Activated T-cell treated with anti-CD3 and anti-CD28 coated beads for 4 hours (primary cell): Measurements from ENCODE around the gene RPL15.
"Not testable (repeated sequence)": the region's sequence is repeated elsewhere in the genome, so short reads cannot be mapped to it uniquely, and the experiment has no call there.

Experiments
- DNase-seq: peaks from one replicate; pipeline ENCODE4 v3.0.0-alpha.2; 2020

The RPL15 gene

DNA sequence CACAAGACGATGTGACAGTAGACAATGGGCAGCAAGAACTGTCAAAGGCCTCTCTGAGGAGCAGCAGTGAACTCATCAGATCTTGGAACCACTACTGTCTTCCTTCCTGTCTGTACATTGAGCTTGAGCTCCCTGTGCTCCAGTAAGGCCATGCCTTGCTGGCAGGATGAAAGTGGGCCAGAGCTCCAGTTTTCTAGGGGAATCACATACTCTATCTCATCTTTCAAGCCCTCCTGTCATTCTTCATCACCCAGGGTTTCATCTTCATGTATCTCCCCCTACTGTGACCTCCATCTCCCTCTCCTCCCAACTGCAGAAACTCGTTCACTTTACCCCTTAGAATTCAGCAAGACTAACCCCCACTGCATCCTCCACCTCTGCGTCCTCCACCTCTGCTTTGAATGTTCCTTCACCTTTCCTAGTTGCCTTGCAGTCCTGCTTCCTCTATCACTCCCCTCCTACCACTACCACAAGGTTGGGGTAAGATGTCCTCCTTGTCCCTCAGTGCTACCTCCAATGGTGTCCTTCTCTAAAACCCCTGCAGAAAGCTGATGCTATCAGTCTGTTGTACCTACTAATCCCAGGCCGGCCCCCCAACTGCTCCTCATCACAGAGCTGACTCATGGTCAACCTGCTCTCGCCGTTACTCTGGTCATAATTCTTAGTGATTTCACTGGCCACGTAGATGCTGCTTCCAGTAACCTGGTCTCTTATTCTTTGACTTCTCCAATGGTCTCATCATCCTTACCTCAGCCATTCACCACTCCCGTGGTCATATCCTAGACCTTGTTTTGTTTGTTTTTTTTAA lies 22.5 kb upstream of the RPL15 start:
- DNase-seq: no peak

GRCh38 chr3:23895181-23895580 lies 21.8 kb upstream of the RPL15 start:
- DNase-seq: no peak

DNA sequence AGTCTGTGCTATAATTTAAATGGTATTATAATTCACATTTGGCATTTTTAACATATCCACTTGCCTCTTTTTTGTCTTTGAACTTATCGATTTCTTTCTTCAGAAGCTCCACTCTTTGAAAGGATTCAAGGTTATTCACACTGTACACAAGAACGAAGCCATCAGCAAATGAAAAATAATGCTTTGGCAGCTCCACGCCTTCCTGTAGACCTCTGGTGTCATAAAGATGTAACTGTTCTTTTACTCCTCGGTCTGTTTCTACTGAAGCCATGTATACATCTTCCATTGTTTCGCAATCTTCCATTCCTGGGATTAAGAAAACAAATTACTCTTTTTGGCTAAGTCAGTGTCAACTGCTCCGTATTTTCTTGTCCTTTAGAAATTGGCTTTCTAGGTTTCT lies 16.2 kb upstream of the RPL15 start:
- DNase-seq: no peak

DNA sequence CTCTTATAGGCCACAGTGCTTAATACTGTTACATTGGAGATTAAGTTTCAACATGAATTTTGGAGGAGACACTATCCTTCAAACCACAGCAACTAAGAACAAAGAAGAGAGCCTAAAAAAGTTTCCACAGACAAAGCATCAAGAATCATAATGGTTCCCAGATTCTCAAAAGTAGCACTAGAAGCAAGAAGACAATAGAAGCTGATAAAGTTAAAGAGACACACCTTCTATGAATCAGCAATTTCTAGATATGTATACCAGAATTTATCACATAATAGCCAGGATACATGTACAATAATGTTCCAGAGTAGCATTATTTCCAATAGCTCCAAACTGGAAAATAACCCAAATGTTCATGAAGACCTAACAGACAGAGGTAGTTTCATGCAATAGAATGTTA lies 12.4 kb upstream of the RPL15 start:
- DNase-seq: no peak

DNA sequence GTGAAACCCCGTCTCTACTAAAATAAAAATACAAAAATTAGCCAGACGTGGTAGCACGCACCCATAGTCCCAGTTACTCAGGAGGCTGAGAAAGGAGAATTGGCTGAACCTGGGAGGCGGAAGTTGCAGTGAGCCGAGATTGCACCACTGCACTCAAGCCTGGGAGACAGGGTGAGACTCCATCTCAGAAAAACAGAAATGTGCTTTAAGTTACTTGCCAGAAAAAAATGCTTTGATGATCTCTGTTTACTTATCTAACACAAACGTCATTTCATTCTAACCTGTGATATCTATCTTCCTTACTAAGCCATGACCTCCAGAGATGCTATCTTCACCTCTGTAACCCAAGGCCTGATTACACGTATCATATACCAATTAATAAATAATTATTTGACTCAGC lies 7.6 kb upstream of the RPL15 start:
- DNase-seq: no peak

DNA sequence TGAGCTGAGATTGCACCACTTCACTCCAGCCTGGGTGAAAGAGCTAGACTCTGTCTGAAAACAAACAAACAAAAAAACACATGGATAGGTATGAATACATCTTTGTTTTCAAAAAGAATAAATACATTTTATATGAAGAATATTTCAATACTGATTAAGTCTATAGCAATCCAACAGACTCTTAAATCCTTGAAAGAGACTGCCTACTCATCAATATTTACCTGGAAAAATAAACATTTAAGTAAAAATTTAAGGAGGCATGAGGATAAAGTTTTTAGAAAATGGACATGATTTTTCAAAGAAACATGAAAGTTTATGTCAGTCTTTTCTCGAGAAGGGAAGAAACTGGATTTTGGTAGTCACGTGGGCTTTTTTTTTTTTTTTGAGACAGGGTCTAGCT lies 5.5 kb upstream of the RPL15 start:
- DNase-seq: no peak

DNA sequence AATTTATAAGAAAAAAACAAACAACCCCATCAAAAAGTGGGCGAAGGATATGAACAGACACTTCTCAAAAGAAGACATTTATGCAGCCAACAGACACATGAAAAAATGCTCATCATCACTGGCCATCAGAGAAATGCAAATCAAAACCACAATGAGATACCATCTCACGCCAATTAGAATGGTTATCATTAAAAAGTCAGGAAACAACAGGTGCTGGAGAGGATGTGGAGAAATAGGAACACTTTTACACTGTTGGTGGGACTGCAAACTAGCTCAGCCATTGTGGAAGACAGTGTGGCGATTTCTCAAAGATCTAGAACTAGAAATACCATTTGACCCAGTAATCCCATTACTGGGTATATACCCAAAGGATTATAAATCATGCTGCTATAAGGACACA lies 4.6 kb upstream of the RPL15 start:
- DNase-seq: not testable (repeated sequence)

GRCh38 chr3:23913182-23913581 lies 3.8 kb upstream of the RPL15 start:
- no peak for DNase-seq

- no peak for DNase-seq
These were observed 2.8 kb upstream of the RPL15 start for GRCh38 chr3:23913873-23914743.

GRCh38 chr3:23915537-23916108 lies 1.3 kb upstream of the RPL15 start:
- DNase-seq: no peak

GRCh38 chr3:23916152-23916885 lies 613 bp upstream of the RPL15 start:
- DNase-seq: no peak

- DNase-seq: peak; percentile 71
These were observed 859 bp downstream of the RPL15 start for GRCh38 chr3:23917679-23918303.

DNA sequence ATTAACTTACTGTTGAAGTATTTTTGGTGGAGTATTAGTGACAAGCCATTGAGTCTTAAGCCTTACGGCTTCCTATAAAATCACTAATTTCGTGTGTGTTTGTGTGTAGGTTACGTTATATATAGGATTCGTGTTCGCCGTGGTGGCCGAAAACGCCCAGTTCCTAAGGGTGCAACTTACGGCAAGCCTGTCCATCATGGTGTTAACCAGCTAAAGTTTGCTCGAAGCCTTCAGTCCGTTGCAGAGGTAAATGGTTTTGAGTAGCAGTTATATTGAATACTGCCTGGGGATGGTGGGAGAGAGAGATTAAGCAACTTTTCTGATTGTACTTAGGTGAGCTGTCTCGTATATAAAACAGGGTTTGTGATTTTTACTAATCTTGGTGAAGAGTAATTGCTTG lies 1.4 kb downstream of the RPL15 start:
- not testable (repeated sequence) for DNase-seq

DNA sequence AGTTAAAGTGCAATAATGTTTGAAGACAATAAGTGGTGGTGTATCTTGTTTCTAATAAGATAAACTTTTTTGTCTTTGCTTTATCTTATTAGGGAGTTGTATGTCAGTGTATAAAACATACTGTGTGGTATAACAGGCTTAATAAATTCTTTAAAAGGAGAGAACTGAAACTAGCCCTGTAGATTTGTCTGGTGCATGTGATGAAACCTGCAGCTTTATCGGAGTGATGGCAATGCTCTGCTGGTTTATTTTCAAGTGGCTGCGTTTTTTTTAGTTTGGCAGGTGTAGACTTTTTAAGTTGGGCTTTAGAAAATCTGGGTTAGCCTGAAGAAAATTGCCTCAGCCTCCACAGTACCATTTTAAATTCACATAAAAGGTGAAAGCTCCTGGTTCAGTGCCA lies 2.7 kb downstream of the RPL15 start:
- DNase-seq: no peak

- DNase-seq: no peak
These were observed 3.3 kb downstream of the RPL15 start for GRCh38 chr3:23920151-23920655.

DNA sequence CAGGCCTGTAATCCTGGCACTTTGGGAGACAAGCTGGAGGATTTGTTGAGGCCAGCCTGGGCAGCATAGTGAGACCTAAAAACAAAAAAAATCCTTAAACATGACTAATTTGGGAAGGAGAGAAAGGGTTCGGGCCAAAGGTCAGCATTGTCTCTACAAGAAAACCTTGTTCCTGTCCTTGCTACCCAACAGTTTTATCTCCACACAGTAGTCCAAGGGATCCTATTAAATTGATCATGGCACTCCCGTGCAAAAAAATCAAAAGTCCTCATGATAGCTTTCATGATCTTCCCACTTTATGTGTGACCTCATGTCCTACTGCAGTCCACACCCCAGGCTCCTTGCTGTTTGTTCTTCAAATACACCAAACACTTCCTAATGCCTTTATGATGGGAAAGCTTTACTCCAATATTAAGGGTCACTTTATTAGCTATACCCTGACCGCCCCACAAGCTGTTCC lies 4.2 kb downstream of the RPL15 start:
- no peak for DNase-seq

DNA sequence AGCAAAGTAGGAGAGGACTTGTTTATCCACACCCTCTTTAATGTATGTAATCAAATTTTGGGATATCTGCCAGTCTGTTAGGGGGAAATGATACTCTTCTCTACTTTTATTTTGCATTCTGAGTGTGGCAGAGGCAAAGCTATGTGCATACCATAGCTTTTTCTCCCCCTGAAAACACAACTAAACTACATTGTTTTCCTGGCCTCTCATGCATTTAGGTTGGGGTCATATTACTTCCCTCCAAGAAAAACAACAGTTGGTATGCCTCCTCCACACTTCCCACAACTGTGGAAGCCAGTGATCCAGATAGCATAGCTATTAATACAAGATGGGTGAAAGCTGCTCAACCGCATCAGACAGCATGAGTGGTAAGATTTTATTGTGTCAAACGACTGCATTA lies 6.9 kb downstream of the RPL15 start:
- DNase-seq: no peak

DNA sequence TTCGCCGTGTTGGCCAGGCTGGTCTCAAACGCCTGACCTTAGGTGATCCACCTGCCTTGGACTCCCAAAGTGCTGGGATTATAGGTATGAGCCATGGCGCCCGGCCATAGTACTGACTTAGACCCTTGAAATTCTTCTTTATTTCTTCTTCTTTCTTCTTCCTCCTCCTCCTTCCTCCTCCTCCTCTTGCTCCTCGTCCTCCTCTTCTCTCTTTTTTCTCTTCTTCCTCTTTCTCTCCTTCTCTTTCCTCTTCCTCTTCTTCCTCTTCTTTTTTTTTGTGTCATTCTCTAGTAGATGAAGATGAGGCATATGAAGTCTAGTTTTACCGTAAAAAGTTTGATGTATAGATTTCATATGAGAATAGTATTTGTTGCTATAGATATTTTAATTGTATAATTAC lies 9.3 kb downstream of the RPL15 start:
- DNase-seq: no peak

DNA sequence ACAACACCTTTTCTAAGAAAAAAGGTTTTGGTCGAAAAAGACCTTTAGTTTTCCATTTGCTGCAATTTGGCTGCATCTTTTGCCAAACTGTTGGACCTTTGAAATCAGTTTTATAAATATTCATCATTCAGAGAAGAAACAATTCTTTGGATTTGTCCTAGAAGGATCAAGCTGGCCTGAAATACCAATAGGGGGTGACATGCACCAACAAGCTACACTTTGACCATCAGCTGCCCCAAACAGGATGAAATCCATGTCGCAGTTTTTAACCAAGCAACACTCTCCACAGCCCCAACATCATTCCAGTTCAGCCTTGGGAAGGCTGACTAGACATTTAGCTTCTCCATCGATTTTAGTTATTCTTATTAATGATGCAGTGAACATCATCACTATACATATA lies 9.8 kb downstream of the RPL15 start:
- DNase-seq: no peak

DNA sequence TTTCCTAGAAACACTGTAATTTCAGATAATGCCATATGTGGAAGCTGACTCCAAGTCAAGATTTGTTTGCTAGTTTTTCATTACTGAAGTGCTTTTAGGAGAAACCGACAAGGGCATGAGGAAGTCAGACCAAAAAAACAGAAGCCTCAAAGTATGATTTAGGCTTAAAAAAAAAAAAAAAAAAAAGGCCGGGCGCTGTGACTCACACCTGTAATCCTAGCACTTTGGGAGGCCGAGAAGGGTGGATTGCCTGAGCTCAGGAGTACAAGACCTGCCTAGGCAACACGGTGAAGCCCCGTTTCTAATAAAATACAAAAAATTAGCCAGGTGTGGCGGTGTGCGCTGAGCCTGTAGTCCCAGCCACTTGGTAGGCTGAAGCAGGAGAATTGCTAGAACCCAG lies 11.6 kb downstream of the RPL15 start:
- DNase-seq: no peak

- no peak for DNase-seq
These were observed 14.7 kb downstream of the RPL15 start for GRCh38 chr3:23931597-23931996.

GRCh38 chr3:23932571-23932970 lies 15.6 kb downstream of the RPL15 start:
- DNase-seq: no peak
